ENCODE measurements around the gene RARB.

The RARB gene

GRCh38 chr3:25447925-25448324 is 19.9 kb downstream of the RARB start:
- no peak for DNase-seq (ENCODE audit: low read depth, low spot score)

GRCh38 chr3:25448750-25449692 is 21.0 kb downstream of the RARB start:
- no peak for DNase-seq (ENCODE audit: low read depth, low spot score)

- DNase-seq (ENCODE audit: low read depth, low spot score) = no peak
These were observed 21.8 kb downstream of the RARB start for GRCh38 chr3:25449857-25450256.

- DNase-seq (ENCODE audit: low read depth, low spot score) = no peak
These were observed 24.1 kb downstream of the RARB start for GRCh38 chr3:25452192-25452591.

- DNase-seq (ENCODE audit: low read depth, low spot score) = no peak
These were observed 24.7 kb downstream of the RARB start for GRCh38 chr3:25452740-25453139.

- no peak for DNase-seq (ENCODE audit: low read depth, low spot score)
These were observed 25.5 kb downstream of the RARB start for GRCh38 chr3:25453619-25454004.

- DNase-seq (ENCODE audit: low read depth, low spot score) = no peak
These were observed 26.2 kb downstream of the RARB start for GRCh38 chr3:25454005-25454927.

- DNase-seq (ENCODE audit: low read depth, low spot score) = no peak
These were observed 27.5 kb downstream of the RARB start for GRCh38 chr3:25455441-25456132.

GRCh38 chr3:25456723-25457670 is 28.9 kb downstream of the RARB start:
- no peak for DNase-seq (ENCODE audit: low read depth, low spot score)

GRCh38 chr3:25457671-25458419 is 29.8 kb downstream of the RARB start:
- DNase-seq (ENCODE audit: low read depth, low spot score) = no peak

GRCh38 chr3:25458420-25458814 is 30.4 kb downstream of the RARB start:
- DNase-seq (ENCODE audit: low read depth, low spot score) = no peak

- no peak for DNase-seq (ENCODE audit: low read depth, low spot score)
These were observed 32.7 kb downstream of the RARB start for GRCh38 chr3:25460751-25461150.

- DNase-seq (ENCODE audit: low read depth, low spot score) = no peak
These were observed 33.9 kb downstream of the RARB start for GRCh38 chr3:25461946-25462345.

GRCh38 chr3:25462495-25462894 is 34.4 kb downstream of the RARB start:
- DNase-seq (ENCODE audit: low read depth, low spot score) = no peak

GRCh38 chr3:25463836-25464418 is 35.9 kb downstream of the RARB start:
- no peak for DNase-seq (ENCODE audit: low read depth, low spot score)

GRCh38 chr3:25465266-25465860 is 37.3 kb downstream of the RARB start:
- DNase-seq (ENCODE audit: low read depth, low spot score) = no peak

- no peak for DNase-seq (ENCODE audit: low read depth, low spot score)
These were observed 40.8 kb downstream of the RARB start for GRCh38 chr3:25468866-25469319.

- DNase-seq (ENCODE audit: low read depth, low spot score) = no peak
These were observed 41.5 kb downstream of the RARB start for GRCh38 chr3:25469558-25469957.
